HG02798 (cell line): ENCODE data around the gene RINL.
"Not testable (repeated sequence)": the region's sequence is repeated elsewhere in the genome, so short reads cannot be mapped to it uniquely, and the experiment has no call there.

ENCODE experiments used
- ATAC-seq: cut with Tn5 transposase; IDR thresholded peaks from one replicate; pipeline ENCODE4 v1.9.1; 2021; ENCODE audit warnings: mild to moderate bottlenecking; ENCODE audit not compliant: unreplicated experiment, poor library complexity

RINL gene

DNA sequence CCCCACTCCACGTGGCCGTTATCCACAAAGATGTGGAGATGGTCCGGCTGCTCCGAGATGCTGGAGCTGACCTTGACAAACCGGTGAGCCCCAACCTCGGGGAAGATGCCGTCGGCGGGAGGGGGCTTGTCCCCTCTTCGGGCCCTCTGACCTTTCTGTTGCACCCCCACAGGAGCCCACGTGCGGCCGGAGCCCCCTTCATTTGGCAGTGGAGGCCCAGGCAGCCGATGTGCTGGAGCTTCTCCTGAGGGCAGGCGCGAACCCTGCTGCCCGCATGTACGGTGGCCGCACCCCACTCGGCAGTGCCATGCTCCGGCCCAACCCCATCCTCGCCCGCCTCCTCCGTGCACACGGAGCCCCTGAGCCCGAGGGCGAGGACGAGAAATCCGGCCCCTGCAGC, 29.2 kb upstream of the RINL start:
- ATAC-seq: no peak

DNA sequence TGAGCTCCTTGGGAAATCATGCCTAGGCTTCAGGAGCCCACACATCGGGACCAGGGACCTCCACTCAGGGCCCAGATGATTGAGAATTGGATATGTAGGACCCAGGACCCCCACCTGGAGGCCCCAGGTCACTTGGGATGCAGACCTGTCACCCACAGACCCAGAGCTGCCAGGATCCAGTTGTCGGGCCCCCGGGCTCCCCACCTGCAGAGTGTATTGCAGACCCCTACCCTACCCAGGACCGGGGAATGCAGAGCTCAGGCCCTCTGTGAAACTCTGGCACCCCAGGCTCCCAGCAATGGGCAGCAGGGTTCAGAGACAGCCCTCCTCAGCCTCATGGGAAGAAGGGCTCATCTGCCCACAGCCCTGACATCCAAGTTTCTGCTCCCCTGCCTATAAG, 27.5 kb upstream of the RINL start:
- ATAC-seq: no peak

DNA sequence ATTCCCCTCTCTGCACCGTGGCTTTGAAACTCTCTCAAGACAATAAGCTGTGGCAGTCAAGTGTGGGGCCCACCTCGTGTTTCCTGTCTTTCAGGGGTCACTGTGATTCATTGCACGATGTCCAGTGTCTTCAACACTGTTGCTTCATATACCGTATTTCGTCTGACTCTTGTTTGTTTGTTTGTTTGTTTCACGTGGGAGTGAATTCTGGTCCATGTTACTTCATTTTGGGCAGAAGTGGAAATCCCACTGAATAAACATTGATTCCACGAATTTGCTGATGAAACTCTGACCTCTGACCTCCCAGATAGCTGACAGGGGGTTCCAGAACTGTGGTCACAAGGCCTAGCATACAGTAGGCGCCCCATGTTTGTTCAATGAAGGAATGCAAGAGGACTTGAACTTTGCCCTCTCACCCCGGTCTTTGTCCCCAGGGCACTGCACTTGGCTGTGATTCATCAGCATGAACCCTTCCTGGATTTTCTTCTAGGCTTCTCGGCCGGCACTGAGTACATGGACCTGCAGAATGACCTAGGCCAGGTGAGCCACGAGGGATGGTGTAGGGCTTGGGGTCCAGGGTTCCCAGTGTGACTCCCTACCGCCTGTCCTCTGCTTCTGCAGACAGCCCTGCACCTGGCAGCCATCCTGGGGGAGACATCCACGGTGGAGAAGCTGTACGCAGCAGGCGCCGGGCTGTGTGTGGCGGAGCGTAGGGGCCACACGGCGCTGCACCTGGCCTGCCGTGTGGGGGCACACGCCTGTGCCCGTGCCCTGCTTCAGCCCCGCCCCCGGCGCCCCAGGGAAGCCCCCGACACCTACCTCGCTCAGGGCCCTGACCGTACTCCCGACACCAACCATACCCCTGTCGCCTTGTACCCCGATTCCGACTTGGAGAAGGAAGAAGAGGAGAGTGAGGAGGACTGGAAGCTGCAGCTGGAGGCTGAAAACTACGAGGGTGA, 26.8 kb upstream of the RINL start:
- no peak for ATAC-seq

DNA sequence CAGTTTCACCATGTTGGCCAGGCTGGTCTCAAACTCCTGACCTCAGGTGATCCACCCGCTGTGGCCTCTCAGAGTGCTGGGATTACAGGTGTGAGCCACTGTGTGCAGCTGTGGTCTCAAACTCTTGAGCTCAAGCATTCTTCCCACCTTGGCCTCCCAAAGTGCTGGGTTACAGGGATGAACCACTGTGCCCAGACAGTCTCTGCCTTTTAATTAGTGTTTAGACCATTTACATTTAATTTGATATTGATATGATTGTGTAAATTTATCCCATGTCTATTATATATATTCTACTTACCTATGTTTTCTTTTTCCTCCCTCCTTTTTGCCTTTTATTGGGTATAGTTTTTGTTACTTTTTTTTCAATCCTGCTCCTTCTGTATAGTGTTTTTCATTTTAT, 23.6 kb upstream of the RINL start:
- ATAC-seq: no peak

DNA sequence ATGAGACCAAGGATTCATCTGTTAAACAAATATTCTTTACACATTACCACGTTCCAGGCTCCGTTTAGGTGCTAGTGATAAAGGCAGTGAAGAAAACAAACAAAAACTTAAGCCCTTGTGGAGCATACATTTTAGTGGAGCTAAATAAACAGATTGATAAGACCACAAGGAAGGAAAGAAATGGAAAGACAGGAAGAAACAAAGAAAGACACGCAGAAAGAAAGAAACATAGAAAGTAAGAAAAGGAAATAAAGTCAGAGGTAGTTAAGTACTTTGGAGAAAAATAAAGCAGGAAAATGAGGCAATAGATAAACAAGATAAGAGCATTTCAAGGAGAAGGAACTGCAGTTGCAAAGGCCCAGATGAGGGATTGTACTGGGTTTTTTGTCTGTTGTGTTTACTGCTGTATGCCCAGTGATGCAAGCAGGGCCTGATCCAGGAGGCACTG, 22.7 kb upstream of the RINL start:
- ATAC-seq: no peak

DNA sequence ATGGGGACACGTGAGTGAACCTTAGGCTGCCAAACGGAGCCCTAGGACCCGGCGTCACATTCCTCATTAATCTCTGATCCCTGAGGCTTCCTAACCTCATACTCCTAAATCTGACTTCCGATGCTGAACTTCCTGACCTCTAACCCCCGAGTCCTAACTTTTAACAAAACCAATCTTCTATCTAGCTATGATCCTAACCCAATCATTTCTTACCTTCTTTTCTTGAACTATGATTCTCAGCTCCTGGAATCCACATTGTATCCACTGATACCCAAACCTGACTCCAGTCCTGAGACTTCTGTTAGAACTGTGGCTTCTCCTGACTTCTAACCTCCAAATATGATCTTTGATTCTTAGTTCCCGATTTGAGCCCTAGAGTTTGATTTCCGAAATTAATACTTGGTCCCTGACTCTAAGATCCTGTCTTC, 22.1 kb upstream of the RINL start:
- ATAC-seq: no peak

DNA sequence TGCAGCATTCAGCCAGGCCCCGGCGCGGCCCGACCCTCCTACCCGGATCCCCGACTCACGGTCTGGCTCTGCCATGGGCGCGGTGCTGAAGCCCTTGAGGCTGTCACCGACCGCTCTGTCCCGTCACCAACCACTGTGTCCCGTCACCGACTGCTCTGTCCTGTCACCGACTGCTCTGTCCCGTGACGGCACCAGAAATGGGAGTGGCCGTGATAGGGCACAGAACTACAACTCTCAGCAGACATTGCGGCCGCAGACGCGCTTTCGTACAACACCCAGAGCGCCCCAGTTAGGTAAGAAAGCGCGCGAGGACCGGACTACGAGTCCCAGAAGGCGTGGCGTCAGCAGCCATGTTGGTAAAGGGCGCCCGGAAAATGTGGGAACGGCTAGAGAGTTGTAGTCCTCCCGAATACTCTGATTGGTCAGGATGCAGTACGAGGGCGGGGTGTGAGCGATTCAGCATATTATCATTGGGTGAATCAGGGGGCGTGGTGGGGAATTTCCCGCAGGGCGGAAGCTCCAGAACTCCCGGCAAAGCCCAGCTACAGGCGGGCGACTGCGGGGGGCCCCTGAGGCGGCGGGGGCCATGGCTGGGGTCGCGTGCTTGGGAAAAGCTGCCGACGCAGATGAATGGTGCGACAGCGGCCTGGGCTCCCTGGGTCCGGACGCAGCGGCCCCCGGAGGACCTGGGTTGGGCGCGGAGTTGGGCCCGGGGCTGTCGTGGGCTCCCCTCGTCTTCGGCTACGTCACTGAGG, 21.5 kb upstream of the RINL start, which contains the start of the genes NFKBIB and SIRT2:
NFKBIB (plus strand) TSS at position 523 of the 755 bp plus-strand sequence; CDS start at position 587, 64 bp downstream.
SIRT2 (minus strand) TSS at position 172 of the 755 bp plus-strand sequence; CDS start at position 75, 97 bp downstream.
- peak; percentile 94 for ATAC-seq

DNA sequence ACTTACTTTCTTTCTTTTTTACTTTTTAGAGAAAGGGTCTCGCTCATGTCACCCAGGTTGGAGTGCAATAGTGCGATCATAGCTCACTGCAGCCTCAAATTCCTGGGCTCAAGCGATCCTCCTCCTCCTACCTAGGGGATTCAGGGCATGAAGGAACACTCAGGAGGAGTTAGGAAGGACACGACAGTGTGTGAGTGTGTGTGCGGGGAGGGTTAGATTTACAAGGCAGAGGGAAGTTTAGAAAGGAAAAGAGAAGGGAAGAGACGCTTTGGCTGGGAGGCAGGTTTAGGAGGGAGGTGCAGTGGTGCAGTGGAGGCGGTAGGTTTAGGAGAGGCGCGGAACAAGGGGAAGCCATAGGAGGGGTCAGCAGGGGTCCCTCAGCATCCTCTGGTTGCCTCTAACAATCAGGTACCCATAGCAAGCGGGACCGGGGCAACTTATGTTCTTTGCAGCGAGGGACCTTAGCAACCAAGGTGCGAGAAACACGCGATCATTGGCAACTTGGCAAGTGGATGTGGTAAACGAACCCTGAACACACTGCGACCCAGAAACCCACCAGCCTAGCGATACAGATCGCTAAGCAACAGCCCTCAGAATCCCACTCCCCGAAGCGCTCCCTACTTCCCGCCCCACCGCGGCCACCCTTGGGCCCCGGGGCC, 20.8 kb upstream of the RINL start:
- ATAC-seq: no peak

DNA sequence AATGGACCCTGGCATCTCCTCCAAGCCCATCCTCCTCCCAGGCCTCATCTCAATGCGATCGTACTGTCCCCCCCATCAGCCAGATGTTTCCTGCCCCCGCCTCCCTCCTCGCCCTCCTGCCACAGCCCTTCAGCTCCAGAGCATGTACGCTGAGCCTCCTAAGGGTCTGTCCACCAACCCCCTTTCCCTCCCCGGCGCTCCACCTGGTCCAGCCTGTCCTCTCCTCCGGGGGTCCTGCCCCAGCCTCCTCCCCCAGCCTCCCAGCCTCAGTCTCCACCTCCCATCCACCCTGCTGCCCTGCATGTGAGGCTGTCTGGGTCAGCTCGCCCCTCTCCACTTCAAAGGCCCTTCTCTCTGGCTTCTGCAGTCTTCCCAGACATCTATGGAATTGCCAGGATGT, 16.9 kb upstream of the RINL start:
- ATAC-seq: no peak

DNA sequence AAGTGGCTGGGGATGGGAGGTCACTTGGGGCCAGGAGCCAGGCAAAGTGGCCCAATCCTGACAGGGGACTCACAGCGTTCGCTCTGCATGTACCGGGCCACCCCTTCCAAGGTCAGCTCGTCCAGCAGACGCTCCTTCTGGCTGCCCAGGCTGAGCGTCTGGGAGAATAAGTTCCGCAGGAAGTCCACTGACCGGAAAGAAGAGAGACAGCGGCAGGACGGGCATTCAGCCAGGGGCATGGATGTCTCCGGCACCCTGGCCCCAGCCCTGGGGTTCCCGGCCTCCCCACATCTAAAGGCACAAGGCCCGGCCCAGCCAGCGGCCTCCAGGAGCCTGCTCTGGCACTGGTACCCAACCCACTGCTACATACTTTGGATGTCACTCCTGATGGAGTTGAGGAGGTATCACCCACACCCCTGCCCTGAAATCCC, 15.3 kb upstream of the RINL start:
- ATAC-seq: no peak

DNA sequence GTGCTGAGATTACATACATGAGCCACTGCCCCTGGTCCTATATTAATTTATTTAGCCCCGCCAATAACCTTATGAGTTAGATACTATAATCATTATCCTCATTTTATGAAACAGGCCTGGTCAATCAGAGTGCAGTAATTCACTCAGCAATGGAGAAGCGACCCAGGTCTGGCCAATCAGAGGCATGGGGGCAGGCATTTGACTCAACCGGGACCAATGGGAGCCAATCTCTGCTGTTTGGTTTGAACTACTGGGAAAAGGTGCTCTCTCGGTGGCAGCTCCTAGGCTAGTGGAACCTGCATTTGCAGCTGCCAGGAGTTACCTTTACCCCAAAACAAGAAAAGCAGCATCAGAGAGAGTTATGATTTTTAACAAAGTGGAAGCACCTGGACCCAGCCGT, 14.8 kb upstream of the RINL start:
- no peak for ATAC-seq

DNA sequence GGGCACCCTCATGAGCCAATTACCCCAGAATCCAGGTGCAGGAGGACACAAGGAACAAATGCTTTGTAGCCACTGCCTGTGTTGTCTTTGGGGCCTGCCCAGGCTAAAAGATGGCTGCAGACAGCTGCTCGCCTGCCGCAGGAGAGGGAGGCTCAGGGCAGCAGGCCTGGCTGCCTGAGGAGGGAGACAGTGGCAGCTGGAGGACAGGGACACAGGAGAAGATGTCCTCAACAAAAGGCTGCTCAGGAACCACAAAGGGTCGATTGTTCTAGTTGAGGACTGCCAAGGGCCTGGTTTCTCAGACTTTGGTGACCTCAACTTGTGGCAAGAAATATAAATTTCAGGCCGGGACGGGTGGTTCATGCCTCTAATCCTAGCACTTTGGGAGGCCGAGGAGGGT, 13.7 kb upstream of the RINL start:
- ATAC-seq: no peak

DNA sequence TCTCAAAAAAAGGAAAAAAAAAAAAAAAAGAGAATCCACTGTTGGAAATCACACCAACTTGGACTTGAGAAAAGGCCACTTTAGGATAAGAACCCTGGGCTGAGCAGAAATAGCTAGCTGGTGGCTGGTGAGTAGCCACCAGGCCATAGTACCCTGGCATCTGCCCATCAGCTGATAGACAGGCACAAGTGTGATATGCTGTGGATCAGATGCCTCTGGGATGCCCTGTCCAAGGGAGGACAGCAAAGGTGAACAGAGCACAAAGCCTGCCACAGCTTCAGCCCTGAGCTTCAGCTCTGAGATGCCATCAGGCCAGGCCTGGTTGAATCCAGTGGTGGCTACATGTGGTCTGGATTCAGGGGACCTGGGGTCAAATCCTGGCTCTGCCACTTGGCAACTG, 12.6 kb upstream of the RINL start:
- no peak for ATAC-seq

DNA sequence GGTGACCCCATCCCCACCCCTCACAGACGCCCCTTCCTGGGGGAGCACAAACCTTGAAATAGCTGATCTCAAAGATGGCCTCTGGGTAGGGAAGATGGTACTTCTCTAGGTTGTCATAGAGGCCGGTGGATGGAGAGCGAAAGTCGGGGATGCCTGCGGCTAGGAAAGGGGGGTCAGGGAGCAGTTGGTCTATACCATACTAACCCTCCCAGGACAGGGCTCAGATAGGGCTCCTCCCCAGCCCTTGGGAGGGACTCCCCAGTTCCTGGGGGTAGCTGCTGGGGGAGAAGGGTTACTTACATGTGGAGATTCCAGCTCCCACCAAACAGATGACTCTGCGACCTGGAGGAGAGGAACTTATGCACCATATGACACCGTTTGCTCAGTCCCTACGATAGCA, 11.7 kb upstream of the RINL start:
- ATAC-seq: no peak

DNA sequence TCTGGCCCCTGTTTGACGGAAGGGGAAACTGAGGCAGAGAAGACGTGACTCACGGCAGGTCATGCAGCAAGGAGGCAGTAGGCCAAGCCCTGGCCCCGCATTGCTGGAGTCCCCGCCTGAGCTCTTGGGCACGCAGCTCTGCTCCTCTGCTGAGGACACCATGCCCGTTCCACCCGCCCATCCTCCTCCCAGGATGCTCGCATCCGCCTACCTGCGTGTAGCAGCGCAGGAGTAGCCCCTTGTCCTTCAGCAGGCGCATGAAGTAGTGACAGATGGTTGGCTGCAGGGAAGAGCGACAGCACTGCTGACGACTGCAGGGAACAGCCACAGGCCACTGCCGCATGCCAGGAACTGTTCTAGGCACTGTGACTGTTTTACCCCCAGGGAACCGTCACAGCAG, 10.8 kb upstream of the RINL start:
- ATAC-seq: no peak

DNA sequence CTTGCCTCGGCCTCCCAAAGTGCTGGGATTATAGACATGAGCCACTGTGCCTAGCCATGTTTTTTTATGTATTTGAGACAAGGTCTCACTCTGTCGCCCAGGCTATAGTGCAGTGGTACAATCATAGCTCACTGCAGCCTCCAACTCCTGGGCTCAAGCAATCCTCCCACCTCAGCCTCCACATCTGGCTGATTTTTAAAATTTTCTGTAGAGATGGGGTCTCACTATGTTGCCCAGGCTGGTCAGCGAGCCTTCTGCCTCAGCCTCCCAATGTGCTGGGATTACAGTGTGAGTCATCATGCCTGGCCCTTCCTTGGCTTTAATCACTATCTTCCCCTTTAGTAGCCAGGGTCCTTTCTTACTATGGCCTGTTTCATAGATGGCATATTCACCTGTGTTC, 6.6 kb upstream of the RINL start:
- not testable (repeated sequence) for ATAC-seq

DNA sequence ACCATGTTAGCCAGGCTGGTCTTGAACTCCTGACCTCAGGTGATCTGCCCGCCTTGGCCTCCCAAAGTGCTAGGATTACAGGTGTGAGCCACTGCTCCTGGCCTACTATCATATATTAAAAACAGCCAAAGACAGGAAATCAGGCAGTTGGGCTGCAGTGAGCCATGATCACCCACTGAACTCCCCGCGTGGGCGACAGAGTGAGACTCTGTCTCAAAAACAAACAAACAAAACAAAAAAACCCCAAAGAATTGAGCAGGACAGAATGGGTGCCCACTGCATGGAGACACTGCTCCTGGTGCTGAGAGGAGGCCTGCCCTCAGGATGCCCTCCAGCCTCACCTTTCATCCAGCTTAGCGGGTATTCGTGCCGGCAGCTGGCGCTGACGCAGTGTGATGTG, 5.2 kb upstream of the RINL start:
- no peak for ATAC-seq

DNA sequence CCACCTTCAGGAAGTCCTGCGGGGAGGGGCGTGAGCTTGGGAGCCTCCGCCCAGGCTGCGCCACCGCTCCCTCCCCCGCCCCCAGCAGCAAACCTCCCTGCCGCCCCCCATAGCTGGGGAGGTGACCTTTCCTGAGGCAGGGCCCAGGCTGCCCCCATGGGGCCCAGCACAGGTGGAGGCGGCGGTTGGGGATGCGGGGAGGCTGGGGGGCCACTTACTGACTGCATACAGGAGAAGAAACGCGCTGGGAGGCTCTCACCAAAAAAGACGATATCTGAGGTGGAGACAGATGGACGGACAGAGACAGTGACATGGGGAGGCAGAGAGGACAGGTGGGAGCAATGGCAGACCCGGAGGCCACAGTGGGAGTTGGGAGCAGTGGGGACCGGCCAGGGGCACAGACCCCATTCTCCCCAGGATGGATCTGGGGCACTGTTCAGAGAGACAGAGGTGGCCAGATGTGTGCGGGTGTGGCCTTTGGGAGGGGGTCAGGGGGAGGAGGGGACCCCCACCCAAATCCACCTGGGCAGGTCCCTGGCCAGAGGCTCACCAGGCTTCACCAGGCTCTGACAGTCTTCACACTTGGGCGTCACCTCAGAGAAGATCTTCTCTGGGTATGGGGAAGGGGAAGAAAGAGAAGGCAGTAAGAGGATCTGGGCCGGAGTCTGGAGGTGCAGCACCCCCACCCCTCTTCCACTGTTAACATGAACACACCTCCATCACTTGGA, 3.0 kb upstream of the RINL start:
- ATAC-seq: no peak

DNA sequence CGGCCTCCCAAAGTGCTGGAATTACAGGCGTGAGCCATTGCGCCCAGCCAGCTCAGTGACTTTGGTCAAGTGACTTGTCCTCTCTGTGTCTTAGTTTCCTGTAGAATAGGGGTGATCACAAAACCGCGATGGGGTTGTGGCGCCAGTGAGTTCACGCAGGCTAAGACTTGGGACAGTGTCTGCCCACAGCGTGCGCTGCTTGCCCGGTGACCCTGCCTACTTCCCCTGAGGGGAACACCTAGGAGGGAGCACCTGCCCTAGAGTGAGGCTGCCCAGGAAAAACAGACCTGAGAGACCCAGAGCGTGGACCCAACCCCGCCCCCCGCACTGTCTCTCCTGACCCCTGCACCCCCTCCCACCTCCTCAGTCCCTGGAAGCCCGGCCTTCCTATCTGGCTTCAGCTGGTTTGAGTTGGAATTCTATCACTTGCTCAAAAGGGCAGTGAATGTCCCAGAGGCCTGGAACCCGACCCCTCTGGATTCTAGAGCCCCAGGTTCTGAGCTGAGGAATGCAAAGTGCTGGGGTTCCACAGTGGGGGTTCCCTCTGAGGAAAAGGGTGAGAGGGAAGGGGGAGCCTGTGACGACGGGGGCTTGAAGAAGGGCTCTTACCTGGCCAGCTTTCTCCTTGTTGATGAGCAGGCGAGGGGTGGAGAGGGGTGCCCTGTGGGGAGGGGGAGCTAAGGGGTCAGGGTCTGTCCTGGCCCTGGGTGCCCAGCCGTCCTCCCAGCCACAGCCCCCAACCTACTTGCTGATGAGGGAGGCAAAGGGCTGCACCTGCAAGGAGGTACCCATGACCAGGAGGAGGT, 2.2 kb upstream of the RINL start:
- no peak for ATAC-seq
